ENCODE results near the gene PET100.
"Not testable (repeated sequence)": the region's sequence is repeated elsewhere in the genome, so short reads cannot be mapped to it uniquely, and the experiment has no call there.

GRCh38 chr19:7643629-7644549, 14.3 kb downstream of the PET100 start:
- not testable (repeated sequence) for TF ChIP-seq CTCF, POLR2A (IDR thresholded peaks at IDR 0.05)
